Middle frontal gyrus (tissue), 1 donor: ENCODE results near the gene RNF25.

Source experiments
- DNase-seq: peaks from one replicate; pipeline ENCODE4 v3.0.0-alpha.2; 2015; ENCODE audit warnings: low spot score; ENCODE audit errors: extremely low spot score

RNF25 gene

DNA sequence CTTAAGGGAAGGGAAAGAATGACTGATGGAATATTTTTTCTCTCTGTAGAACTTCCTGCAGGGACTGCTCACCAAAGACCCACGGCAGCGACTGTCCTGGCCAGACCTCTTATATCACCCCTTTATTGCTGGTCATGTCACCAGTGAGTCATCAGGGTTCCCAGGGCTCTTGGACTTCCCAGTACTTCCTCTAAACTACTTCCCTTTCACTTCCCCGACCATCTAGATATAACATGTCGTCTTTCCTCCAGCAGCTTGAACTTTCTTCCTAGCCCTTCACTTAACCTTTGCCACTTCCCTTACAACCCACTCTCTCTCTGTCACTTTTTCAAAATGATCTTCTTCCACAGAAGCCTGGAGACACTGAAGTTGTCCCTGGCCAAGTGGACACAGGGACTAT, 7.3 kb upstream of the RNF25 start:
- DNase-seq: no peak

DNA sequence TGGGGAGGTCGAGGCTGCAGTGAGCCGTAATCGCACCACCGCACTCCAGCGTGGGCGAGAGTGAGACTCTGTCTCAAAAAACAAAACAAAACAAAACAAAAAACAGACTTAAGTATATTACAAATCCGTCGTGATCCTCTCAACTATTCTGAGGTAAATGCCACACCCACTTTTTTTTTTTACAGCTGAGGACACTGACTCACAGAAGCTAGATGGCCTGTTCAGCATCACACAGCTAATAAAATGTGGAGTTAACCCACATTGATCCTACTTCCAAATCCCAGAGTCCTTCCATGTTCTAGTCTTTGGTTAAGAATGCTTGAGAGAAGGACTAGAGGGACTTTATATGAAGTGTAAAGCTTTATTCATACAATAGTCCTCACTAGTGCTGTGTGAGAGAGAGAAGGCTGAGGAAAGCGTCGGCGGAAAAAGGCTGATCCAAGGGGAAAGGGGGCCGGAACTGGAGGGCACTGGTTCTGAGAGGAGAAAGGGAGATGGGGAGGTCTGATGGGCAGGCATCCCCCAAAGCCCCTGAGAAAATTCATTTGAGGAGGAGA, 627 bp downstream of the RNF25 start:
- no peak for DNase-seq

DNA sequence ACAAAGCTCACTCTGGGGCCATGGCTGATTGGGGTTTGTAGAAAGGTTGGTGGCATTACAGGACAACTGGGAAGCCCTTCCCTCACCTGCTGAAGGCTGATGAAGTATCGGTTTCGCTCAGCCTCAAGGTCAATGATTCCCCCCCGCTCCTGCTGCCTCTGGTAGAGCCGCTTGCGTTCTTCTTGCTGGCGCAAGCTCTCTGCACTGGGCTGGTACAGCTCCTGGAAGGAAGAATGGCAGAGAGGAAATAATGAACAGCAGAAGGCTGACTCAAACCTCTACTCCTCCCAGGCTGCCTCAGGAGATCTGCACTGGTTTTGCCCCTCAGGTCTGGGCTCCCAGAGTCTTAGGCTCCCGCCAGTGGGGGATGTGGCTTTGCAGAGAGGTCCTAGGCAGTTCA, 7.1 kb downstream of the RNF25 start:
- DNase-seq: no peak

DNA sequence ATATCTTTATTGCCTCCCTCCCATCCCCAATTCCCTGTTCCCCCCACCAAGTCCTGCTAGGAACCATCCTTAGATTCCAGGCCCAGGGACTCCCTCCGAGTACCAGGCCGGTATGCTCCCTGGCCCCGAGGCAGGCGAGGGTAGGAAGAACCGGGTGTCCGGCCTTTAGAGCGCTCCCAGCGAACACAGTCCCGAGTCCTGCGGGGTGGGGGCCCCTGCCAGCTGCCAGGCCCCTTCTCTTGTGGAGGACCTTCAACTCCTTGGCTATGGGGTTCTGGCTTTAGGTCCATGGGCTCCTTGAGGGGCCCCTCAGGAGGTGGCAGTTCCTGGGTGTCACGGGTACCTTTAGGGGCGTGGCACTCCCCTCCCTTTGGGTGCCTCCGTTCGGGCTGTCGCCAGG, 7.9 kb downstream of the RNF25 start:
- DNase-seq: no peak

DNA sequence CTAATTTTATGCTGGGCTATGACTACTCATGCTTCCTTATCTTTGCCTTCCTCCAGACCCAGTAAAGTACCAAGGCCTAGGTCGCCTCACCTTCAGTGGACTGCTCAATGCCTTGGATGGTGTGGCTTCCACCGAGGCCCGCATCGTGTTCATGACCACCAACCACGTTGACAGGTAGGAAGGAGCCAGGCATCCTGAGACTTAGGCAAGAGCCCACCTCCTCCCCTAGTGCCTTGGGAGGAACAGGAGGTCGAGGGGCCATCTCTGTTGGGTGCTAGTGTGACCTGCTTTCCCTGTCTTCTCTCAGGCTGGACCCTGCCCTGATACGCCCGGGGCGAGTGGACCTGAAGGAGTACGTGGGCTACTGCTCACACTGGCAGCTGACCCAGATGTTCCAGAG, 9.0 kb downstream of the RNF25 start:
- no peak for DNase-seq

DNA sequence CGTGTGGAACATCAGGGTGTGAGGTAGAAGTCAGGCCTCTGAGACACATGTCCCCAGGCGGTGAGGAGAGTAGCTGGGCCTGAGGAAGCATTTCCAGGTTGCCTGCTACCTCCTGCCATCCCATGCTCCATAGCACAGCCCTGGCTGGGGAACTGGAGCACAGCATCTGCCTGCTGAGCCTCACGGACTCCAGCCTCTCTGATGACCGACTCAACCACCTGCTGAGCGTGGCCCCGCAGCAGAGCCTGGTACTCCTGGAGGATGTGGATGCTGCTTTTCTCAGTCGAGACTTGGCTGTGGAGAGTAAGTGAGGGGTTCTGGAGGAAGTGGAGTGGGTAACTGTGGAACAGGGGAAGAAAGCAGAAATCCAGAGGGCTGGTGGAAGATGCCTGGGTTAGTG, 9.4 kb downstream of the RNF25 start:
- no peak for DNase-seq

DNA sequence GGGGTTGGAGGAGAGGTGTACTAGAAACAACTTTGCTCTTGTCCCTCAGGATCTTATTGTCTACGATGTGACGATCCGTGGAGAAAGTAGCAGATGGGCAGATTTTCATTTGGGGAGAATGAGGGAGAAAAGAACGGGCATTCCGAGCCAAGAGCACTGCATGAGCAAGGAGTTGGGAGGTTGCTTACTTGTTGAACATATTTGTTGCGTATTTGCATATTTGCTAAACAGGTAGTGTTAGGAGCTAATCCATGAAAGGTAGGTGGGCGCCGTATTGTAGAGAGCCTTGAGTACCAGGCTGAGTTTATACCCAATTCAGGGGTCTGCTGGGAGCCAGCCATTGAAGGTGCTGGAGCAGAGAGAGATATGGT, 11.8 kb downstream of the RNF25 start:
- no peak for DNase-seq

DNA sequence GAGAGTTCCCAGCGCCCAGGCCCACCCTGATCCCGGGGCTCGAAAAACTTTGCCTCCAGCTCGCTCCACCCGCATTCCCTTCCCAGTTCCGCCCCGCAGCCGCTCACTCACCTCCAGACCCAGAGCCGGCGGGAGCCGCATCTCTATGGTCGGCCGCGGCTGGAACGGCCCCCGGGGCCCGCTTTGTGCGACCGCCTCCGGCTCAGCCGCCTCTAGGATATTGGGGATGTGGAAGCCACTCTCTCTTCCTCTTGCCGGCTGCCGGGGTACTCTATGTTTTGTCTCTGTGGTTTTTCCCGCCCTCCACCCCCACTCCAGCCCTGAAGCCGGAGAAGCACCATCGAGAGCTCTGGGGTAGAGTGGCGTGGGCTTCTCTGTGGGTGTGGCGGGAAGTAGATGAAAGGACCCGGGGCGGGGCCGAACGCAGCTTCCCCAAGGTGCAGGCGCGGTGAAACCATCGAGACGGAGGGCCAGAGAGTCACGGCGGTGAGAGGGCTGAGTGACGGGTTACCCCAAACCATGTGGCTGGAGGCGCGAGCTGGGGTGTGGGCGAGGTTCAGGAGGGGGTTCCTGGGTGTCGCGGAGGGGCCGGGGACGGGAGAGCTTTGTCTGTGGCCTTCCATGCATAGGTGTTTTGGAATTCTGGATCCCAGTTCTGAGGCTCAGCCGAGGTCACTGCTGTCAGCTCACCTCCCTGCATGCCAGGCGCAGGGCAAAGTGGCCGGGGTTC, 12.4 kb downstream of the RNF25 start, which contains the start of the genes BCS1L and ZNF142:
Gene BCS1L, plus strand, starts transcription at position 426 of the 730 bp plus-strand sequence. CDS start 1,305 bp downstream, outside the sequence.
Gene ZNF142, minus strand, starts transcription at position 366 of the 730 bp plus-strand sequence. CDS start 3,194 bp downstream, outside the sequence.
- DNase-seq: peak; percentile 85

DNA sequence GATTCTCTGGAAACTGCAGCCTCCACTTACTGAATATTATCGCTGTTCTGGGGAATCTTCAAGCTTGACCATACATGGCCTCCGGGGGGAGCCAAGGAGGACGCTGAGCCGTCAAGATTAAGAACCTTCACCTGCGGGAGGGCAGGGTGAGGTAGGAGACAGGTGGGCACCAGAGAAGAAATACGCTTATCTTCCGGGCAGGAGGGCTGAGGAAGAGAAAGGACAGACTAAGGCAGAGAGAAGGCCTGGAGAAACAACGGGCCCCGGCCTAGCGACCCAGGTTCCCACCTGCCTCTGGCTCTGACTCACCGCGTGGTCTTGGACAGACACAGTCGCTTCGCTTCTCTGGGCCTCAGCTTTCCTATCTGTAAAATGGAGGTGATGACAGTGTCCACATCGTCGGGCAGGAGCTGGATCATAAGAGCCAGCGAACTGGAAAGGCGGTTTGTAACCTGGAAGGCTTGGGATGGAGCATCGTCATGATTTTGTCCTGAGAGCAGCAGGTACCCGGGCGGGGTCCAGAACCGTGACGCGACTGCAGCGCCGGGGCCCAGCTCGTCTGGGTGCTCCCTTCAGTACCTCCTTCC, 13.0 kb downstream of the RNF25 start:
- no peak for DNase-seq

DNA sequence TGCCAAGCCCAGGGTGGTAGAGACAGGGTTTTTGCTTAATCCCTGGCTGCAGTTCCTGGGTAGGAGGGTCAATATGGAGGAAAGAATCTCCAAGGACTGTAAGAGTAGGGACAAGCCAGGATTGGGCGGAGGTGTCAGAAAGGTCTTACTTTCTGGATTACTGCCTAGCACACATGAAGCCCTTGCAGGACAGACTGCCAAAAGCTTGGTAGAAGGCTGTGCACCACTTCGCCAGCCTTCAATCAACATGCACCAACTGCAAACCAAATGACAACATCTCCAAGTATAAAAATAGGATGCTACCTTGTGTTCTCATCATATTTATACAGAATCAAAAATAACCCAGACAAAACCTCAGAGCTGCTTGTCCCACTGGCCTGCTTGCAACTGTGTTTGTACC, 16.1 kb downstream of the RNF25 start:
- no peak for DNase-seq

DNA sequence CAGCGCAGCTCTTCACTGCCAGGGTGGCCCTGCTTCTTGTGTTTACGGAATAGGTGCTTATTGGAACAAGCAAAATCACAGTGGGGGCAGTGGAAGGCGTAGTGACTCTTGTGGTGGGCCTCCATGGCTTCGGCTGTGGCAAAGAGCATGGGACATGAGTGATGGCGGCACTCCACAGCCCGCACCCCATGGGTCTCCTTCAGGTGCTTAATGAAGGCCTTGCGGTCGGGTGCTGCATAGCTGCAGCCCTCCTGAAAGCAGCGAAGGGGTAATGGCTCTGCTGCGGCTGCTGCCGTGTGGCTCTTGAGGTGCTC, 23.1 kb downstream of the RNF25 start:
- DNase-seq: no peak

DNA sequence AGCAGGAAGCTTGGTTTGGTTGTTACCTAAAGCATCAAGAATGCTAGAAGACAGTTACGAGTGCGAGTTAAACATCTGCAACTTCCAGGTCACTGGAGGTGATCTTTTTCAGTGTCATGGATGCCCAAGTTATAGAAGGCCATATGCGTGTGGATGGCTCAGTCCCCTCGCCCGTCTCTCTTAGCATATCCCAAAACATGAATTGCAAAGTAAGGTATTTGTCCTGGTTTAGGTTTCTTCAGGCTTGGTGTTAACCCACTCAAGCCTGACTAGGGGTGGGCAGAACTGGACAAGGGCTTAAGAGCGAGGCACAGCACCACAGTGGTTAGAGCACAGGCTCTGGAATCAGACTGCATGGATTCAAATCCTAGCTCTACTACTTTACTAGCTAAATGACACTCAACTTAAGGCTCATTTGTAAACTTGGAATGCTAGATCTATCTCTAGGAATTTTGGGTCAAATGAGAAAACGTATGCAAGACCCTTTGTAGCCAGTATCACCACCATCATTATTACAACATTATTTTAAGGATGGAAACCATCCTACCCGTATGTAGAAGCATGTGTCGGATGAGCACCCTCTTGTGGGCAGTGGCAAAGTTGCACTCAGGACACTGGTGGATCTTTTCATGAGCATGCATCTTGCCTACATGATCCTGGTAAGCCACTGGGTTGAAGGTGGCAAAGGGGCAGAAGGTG, 23.6 kb downstream of the RNF25 start:
- peak; percentile 22 for DNase-seq

DNA sequence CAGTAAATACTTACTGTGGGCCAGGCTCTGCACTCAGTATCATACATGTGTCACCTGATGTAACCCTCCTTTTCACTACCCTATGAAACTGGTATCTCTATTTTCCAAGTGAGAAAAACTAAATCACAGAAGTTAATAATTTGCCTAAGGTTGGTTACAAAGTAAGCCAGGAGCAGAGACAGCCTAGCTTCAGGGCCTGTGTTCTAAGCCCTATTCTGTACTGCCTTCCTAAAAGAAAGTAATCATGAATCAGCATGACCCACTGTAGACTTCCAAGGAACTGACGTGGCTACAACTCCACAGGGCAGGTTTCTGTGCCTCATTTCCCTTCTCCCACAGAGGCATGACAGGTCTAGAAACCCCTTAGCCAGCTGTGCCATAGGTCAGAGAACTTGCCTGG, 26.7 kb downstream of the RNF25 start:
- no peak for DNase-seq

DNA sequence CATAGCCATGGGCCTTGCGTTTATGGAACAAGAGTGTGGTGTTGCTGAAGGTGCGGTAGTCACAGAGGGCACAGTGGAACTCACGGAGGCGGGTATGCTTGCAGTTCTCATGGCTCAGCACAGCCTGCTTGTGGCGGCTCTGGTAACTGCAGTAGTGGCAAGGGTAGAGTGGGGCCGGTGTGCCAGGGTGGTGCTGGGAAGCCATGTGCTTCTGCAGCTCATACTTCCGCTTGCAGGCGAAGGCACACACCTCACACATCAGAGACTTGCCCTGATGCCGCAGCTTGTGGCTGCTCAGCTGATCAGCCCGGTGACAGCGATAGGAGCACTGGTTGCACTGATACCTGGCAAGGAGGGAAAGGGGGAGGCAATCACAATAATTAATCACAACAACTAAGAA, 27.1 kb downstream of the RNF25 start:
- no peak for DNase-seq

DNA sequence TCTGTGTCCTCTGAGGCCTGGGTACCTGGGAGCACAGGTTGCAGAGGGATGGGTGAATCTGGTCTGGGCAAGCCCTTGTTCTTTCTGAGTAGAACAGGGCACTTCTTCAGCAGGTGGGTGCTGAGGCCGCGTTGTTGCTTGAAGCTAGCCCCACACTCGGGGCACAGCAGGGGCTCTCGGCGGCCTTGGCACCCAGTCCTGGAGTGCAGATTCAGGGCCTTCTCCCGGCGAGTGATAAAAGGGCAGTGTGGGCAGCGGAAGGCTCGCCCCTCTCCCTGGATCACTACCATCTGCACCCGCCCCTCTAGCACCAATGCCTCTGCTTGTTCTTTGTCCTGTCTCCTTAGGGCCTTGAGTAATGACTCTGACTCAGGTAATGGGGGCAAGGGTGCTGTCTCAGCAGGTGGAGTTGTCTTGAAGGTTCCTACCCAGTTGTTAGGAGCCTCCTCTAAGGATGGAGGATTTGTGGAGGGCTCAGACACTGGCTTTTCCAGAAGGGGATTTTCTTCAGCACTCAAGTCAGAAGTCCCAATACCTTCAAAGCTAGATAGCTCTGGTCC, 28.0 kb downstream of the RNF25 start:
- DNase-seq: no peak

DNA sequence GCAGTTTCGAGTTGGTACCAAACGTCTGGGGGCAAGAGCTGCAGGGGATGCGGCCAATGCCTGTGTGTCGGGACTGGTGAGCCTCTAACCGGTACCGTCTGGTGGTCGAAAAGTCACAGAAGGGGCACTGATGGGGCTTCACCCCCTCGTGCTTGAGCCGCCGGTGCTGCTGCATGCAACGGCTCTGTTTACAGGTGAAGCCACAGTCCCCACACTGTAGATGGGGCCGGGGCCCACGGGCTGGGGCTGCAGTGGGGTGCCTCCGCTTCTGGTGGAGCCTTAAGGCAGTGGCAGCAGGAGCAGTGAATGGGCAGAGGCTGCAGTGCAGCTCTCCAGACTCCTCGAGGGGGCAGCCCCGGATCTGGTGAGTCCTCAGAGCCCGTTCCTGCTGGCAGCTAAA, 29.0 kb downstream of the RNF25 start:
- DNase-seq: no peak

DNA sequence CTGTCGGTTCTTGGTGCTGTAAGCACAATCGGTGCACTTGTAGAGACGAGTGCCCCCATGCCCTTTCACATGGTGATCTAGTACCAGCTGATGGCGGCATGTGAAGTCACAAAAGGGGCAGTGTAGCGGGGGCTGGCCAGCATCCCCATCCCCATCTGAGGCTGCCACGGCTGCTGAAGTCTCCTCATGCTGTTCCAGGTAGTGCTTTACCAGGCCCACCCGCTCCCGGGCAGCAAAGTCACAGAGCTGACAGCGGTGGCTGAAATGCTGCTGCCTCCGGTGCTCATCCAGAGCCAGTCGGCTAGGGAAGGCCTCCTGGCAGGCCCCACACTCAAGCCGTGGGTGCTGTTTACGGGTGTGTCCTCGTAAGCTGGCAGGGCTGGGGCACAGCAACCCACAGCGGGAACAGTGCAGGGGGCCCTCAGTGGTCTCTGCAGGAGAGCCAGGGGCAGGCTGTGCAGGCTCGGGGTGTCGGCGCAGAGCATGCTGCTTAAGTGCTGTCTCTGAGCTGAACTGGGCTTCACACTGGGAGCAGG, 29.6 kb downstream of the RNF25 start:
- DNase-seq: no peak

DNA sequence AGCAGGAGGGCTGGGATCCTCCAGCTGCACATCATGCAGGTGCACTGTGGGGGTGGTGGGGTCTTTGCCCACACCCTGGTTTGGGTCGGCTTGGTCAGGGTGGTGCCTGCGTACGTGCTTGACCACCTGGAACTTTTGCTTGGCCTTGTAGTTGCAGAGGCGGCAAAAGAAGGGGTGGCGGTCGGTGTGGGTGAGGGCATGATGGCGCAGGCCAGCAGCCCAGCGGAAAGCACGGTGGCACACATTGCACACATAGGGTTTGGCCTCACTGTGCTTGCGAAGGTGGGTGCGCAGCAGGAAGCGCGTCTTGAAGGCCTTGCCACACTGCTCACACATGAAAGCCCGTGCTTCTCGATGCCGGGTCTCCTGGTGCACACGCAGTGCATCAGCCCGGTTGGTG, 33.4 kb downstream of the RNF25 start:
- DNase-seq: no peak

DNA sequence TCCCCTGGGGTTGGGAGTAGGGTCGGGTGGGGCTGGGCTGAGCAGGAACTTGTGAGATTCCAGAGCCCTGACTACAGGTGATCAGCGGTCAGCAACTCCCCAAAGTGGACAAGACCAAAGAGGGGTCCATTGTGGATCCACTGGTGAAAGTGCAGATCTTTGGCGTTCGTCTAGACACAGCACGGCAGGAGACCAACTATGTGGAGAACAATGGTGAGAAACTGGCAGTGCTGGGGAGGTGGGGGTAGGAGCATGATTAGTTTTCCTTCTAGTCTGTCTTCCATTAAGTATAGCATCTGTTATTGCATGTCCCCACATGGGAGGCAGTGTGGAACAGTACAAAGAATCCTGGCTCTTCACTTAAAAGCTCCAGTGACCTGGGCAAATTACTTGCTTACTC, 36.1 kb downstream of the RNF25 start:
- DNase-seq: no peak

DNA sequence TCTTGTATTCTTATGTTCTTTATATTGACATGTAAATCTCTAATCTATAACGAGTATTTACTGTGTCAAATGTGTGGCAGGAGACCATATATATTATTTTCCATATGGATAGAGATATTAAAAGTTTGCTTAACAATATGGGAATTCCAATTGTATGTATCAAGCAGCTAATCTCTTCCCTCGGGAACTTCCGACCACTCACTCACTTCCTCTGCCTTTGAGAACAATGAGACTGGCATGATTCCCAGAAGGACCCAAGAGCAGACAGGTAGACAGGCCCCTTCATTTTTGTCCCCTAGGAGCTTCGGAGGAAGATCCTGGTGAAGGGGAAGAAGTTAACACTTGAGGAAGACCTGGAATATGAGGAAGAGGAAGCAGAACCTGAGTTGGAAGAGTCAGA, 40.0 kb downstream of the RNF25 start:
- no peak for DNase-seq

DNA sequence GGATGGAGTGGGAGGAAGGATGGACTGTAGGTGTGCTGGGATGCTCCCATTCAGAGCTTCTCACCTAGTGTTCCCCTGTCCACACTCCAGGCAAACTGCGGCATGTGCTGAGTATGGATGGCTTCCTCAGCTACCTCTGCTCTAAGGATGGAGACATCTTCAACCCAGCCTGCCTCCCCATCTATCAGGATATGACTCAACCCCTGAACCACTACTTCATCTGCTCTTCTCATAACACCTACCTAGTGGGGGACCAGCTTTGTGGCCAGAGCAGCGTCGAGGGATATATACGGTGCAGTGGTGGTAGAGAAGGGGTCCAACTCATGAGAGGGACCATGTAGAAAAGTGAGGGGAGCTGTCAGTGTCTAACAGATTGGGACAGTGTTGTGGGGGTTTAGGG, 43.9 kb downstream of the RNF25 start:
- no peak for DNase-seq

DNA sequence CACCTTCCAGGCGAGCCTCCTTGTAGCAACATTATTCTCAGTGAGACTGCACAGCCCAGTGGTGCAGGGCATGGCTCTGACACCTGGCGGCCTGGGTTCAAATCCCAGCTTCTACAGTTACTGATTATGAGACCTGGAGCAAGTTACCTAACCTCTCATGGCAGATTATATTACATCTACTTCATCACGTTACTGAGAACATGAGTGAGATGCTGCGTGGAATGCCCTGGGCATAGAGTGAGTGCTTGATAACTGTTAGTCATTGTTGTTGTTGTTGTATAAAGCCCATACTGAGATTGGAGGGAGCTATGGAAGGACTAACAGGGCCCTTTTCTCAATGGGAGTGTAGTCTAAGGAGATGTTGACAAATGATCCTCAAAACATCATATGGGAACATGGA, 45.4 kb downstream of the RNF25 start:
- no peak for DNase-seq
